NCI-H2107 treated with DMSO at 0.1 percent for 48 hours (cell line): ENCODE data around the gene KIF16B.
"Not testable (repeated sequence)": the region's sequence is repeated elsewhere in the genome, so short reads cannot be mapped to it uniquely, and the experiment has no call there.

Experiments
- DNase-seq: peaks from one replicate; lab custom pipeline; 2025; ENCODE audit not compliant: unreplicated experiment; lab: John Stamatoyannopoulos, UW

The KIF16B gene

GRCh38 chr20:16441546-16442164, 131.6 kb downstream of the KIF16B start:
- DNase-seq, result no peak

DNA sequence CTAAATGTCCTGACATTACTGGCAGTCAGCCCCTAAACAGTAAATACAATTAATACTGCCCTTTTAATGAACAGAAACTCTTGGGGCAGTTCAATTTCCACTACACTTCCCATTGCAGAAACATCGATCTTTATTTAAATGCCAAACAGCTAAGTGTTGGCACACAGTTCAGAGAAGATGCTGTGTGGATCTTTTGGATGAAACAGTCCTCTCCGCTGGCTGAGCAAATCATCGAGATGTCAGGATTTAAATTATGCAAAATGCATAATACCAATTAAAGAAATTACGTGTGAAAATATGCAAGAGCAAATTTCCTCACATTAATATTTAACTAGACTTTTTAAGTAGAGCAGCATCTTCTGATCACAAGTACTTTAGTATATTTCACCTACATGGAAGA, 132.6 kb downstream of the KIF16B start:
- no peak for DNase-seq

DNA sequence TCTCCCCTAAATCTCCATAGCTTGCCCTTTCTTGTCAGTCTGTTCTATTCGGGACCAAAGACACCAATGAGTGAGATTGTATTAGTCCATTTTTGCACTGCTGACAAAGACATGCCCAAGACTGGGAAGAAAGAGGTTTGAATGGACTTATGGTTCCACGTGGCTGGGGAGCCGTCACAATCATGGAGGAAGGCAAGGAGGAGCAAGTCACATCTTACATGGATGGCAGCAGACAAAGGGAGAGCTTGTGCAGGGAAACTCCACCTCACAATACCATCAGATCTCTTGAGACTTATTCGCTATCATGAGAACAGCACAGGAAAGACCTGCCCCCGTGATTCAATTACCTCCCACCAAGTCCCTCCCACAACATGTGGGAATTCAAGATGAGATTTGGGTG, 133.7 kb downstream of the KIF16B start:
- DNase-seq, result not testable (repeated sequence)

DNA sequence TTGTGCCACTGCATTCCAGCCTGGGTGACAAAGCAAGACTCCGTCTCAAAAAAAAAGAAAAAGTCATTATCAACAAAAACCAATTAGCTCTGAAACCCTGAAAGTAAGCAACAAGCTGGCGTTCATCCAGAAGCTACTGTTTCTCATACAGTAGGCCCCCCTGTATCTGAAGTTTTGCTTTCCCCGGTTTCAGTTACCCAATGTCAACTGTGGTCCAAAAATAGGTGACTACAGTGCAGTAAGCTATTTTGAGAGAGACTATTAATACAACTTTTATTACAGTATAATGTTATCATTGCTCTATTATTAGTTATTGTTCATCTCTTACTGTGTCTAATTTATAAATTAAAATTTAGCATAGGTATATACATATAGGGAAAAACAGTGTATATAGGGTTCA, 135.1 kb downstream of the KIF16B start:
- no peak for DNase-seq

DNA sequence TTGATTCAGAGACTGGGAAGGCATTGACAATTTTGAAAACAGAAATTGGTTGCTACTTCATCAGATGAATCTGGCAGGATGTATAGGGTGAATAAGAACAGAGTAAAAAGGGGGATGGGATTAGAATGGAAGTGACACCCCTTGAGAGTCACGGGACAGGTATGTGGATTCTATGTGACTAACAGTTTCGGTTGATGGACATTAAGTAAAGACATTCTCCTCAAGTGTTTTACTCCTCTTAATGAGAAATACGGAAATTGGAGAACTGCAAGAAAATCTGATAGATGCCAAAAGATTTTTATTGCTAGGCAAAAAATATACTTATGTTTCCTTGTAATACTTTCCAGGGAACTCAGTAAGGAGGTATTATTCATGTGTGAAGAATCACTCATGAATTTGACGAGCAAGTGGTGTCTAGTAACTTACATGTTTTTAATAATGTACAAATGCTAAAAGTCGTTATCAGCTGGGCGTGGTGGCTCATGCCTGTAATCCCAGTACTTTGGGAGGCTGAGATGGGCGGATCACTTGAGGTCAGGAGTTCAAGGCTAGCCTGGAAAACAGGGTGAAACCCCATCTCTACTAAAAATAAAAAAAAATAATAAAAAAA, 135.8 kb downstream of the KIF16B start:
- no peak for DNase-seq

DNA sequence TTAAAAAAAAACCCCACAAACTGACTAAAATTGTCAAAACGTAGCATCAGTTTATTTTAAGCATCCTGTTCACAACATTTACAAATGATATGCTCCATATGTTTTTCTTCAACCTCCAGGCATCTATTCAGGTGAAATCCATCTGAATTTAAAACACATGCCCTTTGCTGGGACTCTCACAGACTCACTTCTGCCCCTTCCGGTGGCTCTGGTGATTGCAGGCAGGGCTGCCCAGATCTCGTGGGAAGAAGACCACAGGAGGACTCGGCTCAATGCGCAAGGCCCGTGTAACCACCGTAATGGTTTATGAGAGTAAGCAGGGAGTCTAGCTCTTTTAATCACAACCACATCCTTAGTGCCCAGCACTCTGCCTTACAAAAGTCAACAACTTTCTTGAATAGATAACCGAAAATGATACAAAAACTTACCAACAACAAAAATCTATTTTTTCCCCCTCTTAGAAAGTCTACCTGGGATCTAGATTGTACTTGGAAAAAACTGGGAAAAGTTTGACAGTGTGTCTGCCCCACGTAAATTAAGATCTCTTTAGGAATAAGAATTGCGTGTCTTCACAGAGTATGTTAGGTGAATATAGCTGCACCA, 139.1 kb downstream of the KIF16B start:
- no peak for DNase-seq

DNA sequence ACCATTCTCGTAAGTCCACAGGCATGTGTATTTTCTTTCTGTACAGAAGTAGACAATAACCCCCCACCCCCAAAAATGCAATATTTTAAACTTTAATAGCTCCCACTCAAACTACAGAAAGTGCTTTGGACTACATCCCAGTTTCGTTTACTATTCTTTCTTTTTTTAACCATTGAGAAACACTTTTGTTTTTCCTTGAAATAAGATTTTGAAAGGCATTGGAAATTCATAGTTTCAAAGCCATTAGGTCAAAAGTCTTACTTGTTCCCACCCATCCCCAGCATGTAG, 140.0 kb downstream of the KIF16B start:
- DNase-seq, result no peak

DNA sequence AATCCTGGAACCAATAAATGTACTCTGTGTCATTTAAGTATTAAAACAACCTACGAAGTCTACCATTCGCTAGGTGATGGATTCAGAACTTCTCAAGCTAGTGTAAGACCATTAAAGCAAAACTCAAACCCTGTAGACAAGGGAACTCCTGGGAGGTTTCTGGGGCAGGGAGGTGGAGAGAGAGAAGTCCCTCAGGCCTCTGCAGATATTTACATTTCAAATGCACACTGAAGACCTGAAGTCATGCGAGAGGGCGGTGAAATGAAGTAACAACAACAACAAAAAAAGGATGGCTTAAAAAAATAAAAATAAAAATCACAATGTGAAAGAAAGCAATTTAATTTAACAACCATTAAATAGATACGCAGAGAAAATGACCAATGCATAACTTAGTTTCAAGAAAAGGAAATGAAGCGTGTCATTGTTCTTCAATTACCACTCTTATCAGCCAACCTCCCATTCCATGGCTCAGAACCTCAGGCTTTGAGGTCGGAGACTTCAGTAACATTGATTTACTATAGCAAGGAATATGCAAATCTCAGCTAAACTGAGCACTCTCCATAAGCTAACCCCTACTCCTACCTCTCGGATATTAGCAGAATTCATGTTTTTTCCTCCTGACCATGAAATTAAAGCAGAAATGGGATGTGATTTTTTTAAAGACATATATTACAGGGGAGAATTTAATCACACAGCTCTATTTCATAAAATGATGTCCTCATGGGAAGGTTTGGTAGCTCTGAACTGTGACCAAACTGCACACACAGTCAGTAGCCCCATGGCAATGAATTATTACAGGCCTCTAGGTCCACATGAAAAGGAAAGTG, 140.6 kb downstream of the KIF16B start:
- no peak for DNase-seq

GRCh38 chr20:16428112-16428511, 145.1 kb downstream of the KIF16B start:
- DNase-seq, result no peak

DNA sequence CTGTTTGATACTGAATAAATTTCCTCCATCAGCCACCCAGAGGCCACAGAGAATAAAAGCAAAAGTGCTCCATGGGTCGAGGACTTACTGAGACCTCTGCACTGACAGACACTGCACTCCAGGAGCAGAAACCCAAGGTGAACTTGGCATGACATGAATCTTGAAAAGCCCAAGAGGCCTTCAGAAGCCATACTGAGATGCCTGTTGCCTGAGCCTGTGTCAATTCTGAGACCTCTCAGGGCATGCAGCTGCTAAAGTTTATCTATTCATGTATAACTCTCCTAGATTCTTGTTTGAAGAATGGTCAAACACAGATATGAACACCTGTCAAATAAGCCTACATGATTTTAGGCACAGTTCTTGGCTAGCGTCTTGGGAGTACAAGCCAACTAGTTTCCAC, 145.7 kb downstream of the KIF16B start:
- DNase-seq, result no peak

DNA sequence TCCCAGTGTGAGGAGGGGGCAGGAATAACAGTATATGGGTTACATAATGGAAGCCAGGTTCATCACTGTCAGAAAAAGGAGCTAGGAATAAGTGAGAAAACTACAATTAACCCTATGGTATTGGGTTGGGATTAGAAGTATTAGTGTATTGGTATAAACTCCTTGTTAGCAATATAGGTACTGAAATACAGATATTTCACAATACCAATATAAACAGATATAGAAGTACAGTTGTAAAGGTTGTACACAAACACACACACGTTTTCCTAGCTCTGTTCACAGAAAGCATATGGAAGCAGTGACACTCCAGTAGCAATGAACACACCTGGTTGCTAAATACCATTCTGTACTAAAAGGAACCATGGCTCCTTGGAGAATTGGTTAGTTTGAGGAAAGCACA, 148.5 kb downstream of the KIF16B start:
- no peak for DNase-seq

DNA sequence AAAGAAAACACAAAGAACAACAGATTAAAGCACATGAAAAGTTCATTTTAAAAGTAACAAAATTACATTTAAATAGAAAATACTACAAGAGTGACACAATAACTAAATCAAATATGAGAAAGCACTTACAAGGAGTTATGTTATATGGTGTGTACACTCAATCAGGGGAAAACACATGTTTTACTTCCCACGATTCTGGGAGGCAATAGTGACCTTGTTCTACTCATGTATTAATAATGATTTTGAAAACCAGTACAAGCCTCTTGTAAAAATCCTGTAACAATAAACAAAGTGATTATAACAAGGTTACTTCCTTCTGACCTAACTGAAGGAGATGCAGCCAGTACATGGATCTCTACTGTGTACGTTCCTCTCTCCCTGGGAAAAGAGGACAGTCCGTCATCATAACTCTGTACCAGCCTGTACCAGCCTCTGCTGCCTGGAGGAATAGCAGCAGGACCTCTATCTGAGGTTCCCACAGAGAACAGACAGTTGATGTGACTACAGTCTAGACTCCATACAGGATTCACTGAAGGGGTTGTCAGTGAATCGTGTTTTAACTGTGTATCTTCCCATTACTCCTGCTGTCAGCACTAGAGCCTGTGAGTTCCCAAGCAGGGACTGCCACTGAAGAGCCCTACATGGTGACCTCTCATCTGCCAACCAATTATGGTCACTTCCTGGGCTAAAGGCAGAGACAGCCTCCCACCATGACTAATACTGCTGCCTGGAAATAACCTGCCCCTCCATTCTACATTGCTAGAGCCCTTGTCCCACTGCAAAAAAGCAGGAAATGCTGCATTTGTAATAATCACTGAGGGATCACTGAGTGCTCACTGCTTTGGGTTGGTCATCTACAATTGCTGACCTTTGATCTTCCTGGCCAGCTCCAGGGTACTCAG, 149.7 kb downstream of the KIF16B start:
- no peak for DNase-seq

- DNase-seq, result no peak
Measured at GRCh38 chr20:16419138-16419715, 154.0 kb downstream of the KIF16B start.

GRCh38 chr20:16418616-16419015, 154.6 kb downstream of the KIF16B start:
- no peak for DNase-seq

DNA sequence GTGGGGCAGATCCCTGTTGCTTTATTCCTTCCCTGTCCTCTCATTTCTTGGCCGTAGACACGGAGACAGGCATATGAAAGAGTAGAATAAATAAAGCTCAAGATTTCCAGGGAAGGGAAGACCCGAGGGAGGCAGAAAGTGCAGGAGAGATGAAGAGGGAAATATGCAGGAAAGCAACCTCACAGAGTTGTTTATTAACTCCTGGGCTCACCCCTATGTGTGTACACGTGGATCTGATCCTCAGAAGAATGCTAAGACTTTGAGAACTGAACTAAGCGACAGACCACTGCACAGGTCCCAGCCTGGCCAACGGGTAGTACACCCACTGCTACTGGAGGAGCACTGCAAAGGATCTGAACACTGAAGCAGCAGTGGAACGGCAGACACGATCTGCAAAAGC, 156.2 kb downstream of the KIF16B start:
- DNase-seq, result no peak

DNA sequence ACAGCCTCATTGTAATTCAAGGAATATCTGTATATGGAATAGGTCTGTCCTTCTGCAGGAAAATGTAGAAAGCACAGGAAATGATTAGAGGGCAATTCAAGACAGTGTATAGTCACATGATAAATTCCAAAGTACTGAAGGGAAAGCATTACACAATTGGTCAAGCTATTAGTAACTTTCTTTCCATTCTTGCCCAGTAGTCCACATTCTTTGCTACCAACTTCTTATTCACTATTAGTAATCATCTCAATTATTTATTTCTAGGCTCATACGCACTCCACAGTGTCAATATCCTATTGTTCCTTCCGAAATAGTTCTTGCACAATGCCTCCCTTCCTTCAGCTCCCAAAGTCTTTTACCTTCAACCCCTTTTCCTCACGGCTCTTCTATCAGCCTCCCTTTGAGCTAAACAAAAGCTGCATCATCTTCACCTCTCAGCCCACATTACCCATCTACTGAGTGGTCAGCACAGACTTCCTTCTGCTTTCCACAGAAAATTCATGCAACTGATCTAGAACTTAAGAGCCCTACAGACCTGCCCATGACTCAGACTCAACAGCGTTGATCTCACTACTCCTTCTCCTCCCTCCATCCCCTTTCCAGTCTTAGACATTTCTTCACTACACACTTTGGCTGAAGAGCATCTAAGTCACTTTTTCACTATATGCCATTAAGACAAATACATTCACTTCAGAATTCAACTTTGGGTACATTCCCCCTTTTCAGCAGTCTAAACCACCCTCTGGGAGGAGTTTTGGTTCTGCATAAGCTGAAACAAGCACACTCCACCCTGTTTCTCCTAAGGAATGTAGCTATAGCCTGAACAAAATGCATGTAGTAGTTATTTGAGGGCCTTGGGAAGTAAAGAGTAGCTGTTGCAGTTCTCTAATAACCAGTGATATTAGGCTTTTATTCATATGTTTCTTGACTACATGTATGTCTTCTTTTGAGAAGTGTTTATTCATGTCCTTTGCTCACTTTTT, 157.9 kb downstream of the KIF16B start:
- DNase-seq, result no peak

GRCh38 chr20:16412906-16413305, 160.3 kb downstream of the KIF16B start:
- DNase-seq, result no peak

DNA sequence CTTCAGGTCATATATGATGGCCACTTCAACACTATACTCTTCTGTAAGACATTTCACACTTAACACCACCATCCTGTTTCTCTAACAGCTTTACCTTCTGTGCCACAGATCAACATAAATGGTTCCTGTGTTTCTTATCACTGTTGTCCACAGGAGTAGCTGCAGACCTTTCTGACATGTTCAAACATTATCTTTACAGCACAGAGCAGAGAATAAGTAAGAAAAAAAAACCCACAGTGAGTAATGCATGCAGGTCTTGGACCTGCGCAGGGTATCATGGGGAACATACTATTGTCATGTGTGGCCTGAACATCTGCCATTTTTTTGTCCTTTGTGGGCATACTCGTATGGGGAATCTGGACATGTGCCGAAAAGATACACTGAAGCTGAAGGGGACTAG, 161.9 kb downstream of the KIF16B start:
- DNase-seq, result no peak

GRCh38 chr20:16410626-16411025, 162.6 kb downstream of the KIF16B start:
- DNase-seq, result no peak

GRCh38 chr20:16408981-16409380, 164.3 kb downstream of the KIF16B start:
- DNase-seq, result no peak
